ENCODE data around the gene EPHA4.

EPHA4 gene

DNA sequence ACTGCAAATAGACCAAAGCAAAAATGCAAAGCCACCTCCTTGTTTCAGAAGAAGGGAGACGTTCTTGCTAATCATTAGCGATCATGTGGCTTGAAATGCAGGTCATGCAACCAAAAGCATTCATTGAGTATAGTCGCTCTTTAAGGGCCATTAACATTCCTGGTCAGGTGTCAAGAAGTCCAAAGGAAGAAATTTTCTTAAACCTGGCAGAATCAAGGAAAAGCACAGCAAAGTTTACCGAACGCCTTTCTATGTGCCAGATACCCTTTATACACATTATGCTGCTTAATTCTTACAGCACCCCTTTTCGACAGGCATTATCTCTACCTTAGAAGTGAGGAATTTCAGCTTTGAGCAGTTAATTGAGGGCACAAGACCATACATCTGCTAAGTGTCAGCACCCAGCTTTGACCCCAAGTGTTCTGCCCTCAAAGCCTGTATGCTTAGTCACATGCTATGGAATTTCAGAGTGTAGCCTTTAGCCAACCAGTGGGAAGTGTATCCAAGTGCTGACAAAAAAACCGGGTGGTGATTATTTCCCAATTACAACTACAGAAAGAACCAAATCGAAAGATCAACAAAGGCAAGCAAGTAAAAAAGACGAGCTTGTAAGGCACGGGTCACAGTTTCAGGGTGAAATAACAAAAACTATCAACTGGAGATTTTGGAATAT is 70.8 kb downstream of the EPHA4 start:
- DNase-seq: no peak

- DNase-seq: no peak
Measured at GRCh38 chr2:221500501-221501209, 71.4 kb downstream of the EPHA4 start.

DNA sequence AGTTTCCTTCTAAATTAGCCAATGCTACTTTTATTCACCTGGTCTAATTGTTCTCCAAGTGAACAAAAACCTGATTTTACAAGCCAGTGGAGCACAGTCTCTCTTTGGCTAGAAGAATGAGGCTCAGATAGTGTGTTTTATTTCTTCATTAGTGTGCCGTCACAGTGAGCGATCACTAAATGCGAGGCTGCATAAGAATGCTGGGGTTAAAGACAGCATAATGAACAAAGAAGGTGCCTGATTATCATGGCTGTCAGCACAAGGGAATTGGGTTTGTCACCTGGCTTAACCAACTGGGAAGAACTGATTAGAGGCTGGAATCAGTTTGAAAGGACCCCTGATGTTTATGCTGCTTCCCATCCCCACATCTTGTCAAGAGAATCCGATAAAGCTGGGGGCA is 76.4 kb downstream of the EPHA4 start:
- no peak for DNase-seq

- DNase-seq: no peak
Measured at GRCh38 chr2:221494556-221494955, 77.5 kb downstream of the EPHA4 start.

- DNase-seq: no peak
Measured at GRCh38 chr2:221493391-221493790, 78.7 kb downstream of the EPHA4 start.

- no peak for DNase-seq
Measured at GRCh38 chr2:221492636-221493035, 79.5 kb downstream of the EPHA4 start.

DNA sequence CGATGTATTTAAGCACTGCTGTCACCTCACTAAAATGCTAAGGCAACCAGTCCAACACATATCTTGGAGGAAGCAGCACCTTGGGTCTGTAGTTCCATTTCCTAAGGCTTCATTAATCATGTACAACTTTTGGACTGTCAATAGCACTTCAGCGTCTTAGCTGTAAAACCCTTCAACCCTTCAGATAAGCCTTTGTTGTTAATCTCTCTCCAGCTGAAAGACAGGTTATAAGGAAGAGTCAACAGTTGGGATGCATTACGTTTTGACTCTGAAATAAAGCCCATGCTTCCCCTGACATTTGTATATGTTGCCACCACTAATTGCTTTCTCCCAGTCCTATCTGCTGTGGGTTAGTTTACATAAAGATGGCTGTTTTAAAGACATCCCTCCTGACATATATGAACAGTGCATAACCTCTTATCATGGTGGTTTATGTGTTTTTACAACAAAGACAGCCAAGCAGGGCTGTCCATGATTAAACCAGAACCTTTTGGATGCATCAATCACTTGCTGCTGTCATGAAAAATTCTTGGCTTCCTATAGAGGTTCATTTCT is 81.5 kb downstream of the EPHA4 start:
- no peak for DNase-seq

- no peak for DNase-seq
Measured at GRCh38 chr2:221488136-221488807, 83.8 kb downstream of the EPHA4 start.

- DNase-seq: no peak
Measured at GRCh38 chr2:221486106-221486505, 86.0 kb downstream of the EPHA4 start.

DNA sequence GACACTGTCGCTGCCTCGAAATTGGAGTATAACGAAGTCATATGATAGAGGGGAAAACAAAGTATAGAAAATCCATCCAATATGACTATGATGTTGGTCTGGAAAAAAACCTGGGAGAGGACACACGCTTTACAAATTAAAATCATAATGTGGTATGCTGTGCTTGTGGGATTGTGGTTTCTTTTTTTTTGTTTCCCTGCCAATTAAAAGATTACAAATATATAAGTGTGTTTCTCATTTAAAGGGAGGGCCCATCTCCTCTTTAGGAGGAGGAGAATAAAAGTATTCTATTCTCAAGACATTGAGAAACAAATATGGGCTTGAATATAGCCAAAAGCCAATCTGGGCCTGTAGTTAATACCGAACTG is 86.6 kb downstream of the EPHA4 start:
- DNase-seq: no peak

- DNase-seq: no peak
Measured at GRCh38 chr2:221484761-221485502, 87.2 kb downstream of the EPHA4 start.

DNA sequence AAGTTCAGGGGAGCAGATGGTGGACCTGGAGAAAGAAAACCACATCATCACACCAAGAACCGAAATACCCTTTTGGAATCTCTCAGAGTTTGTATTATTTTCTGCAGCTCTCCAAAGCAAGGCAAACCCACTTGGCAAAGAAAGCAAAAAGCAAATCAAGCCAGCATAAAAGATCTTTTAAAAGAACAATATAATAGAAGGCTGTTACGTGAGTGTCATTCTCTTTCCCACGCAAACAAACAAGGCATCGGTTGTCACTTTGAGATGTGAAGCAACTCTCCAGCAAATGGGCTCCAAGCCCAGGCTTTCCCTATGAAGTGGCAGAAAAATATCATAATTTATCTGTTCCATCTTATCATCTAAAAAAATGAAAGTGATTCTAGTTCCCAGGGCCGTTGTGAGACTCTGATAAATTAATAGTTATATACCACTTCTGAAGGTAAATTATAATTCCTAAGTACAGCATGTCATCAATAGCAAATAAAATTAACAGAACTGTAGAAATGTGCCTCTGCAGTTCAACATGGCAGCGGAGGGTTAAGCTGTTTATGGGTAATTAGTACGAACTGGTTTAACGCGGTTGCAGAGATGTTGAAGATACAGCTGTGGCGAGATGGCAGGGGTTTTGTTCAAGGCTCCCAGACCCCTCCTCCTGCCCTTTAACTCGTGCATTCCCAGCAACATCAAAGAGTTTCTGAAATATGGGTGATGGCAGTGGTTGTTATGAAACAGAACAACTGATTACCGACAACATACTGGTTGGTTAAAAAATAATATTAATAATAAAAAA is 89.2 kb downstream of the EPHA4 start:
- no peak for DNase-seq

DNA sequence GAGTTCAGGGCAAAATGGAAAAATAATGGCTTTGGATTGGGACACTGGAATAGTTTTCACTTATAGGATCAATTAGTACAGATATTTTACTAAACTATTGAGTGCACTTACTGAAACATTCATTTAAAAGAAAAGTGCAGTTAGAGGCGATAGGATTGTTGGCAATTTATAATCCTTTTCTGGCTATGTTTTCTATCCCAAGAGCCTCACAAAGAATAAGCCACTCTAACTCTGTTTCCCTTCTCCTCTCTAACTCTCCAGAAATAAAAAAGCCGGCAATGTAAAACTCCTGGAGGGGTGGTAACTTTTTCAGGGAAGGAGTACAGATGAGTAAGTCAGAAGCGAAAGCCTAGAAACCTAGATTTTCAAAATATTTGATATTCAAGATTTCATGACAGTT is 91.3 kb downstream of the EPHA4 start:
- no peak for DNase-seq

GRCh38 chr2:221480163-221480562 is 91.9 kb downstream of the EPHA4 start:
- no peak for DNase-seq

- DNase-seq: no peak
Measured at GRCh38 chr2:221478485-221478863, 93.6 kb downstream of the EPHA4 start.

DNA sequence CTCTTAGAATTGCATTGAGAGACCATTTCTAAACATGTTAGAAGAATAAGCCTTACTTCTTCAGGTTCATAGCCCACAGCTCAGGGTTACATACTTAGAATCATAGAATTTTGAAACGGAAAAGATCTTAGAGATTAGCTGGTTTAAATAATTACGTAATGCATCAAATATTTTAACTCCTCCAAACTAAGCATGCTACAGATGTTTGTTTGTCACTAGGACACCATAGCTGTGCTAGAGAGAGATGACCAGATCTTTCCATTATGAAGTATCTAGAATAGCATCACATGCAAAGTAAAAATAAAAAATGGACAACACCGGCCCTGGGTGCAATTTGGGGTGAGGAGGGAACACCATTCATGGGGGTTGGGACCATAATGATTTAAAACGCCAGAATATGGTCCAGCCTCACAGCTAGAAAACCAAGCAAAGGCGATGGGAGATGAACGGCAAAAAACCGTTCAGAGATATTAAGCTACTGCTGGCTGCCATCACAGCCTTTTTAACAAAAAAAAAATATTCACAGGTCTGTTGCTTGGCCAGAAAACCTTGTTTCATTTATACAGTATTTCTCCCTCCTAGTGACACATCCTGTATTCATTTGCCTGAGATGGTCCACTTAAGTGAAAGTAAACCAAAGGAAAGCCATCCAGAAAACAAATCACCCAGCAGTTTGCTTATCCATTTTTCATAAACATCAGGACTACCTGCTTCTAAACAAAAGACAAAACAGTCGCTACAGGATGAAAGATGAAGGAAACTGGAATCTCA is 94.2 kb downstream of the EPHA4 start:
- no peak for DNase-seq

DNA sequence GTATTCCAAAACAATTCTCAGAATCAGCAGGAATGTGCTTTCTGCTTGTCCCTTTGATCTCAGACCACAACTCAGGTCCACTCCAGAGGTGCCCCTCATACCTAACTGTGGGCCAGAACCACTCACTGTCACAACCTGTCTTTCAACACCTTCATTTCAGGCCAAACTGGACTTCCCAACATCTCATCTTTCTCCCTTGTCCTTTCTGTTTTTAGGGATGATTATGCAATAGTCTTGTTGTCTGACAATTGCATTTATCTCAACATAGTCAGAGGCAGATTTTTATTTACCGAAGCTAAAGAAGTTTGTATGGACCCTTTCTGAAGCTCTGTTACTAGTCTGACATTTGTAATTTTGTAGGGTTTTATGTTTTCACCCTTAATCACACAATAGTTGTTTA is 95.9 kb downstream of the EPHA4 start:
- no peak for DNase-seq

DNA sequence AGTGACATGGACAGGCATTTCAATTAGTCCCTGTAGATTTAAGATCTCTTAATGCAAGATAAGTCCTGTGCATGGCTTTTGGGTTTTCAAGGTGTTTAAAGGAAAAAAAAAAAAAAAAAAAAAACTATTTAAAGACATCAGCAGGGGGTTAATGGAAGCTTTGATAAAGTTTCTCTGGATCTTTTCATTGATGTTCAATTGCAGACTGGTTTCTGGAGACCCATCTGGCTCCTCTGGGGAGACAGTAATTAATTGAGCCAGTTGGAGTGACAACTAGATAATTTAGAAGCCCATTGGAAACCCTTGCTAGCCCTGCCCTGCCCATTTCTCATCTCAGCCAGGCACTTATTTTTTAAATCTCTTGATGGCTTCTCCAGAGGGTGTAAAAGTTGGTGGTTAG is 98.7 kb downstream of the EPHA4 start:
- no peak for DNase-seq

DNA sequence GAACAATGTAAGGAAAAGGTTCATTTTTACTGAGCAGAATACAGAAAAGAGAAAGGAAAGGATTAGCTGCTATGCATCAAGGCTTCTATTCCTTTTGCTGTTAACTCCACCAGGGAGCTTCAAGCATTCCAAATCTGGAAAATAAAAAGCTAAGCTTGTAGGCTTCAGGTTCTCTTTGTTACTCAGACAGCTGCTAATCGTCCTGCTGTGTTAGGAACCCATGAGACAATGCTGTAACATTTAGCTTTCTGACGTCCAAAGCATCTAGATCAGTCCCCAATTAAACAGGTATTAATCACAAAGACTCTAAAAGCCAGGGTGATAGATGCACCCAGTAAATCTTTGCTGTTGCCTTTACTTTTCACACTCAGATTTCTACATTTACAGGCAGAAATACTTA is 103.8 kb downstream of the EPHA4 start:
- DNase-seq: no peak

- DNase-seq: no peak
Measured at GRCh38 chr2:221467610-221468009, 104.5 kb downstream of the EPHA4 start.

- no peak for DNase-seq
Measured at GRCh38 chr2:221466744-221467143, 105.4 kb downstream of the EPHA4 start.

GRCh38 chr2:221465776-221466175 is 106.3 kb downstream of the EPHA4 start:
- DNase-seq: peak; percentile 51
